H1 (cell line): ENCODE measurements around the gene RPS3. TPM values are rescaled to one million over a fixed set of nuclear protein-coding genes. Genes with fewer than 3 reads are reported as not detected.
A peak's percentile ranks its signal among the peaks of the same experiment; 100 is the strongest.

Experiments
- CTCF ChIA-PET: fragments of 300-600 bp; sonication (Branson Sonifier 250); formaldehyde crosslinking; loops from one replicate; lab custom pipeline; 2021; ENCODE audit not compliant: partially characterized antibody; lab: Charles Lee
- POLR2A ChIA-PET: fragments of 300-600 bp; sonication (Branson Sonifier 250); formaldehyde crosslinking; loops from one replicate; lab custom pipeline; 2021; ENCODE audit warnings: inconsistent platforms; ENCODE audit not compliant: partially characterized antibody; lab: Charles Lee
- DNase-seq, 2 experiments: peaks; one replicate each; pipeline versions ENCODE4 v3.0.0 to v3.0.0-alpha.2; 2010 to 2022; ENCODE audit warnings: low spot score in 2 of 2, low read depth in 1 of 2, mixed read lengths in 1 of 2
- FAIRE-seq: peaks from 2 replicates; lab custom pipeline; 2011; peaks lifted over from hg19 to GRCh38; lab: Jason Lieb, UNC
- H2AFZ ChIP-seq: 2 replicates; pipeline ENCODE4 v1.8.1; 2012; ENCODE audit warnings: low read length, inconsistent platforms
- H2AK5ac ChIP-seq: 2 replicates; pipeline ENCODE4 v1.6.1; 2013; ENCODE audit warnings: low read depth, low read length
- H2BK120ac ChIP-seq: replicated peaks from 2 replicates; pipeline ENCODE3; 2013; ENCODE audit warnings: low read depth, low read length, inconsistent platforms
- H2BK12ac ChIP-seq: 2 replicates; pipeline ENCODE4 v1.6.1; 2013; ENCODE audit warnings: low read depth, low read length
- H2BK15ac ChIP-seq: 2 replicates; pipeline ENCODE4 v1.6.1; 2013; ENCODE audit warnings: low read length
- H2BK20ac ChIP-seq: 2 replicates; pipeline ENCODE4 v1.6.1; 2013; ENCODE audit warnings: low read length
- H2BK5ac ChIP-seq: 2 replicates; pipeline ENCODE4 v1.6.1; 2013; ENCODE audit warnings: low read depth, low read length
- H3K14ac ChIP-seq: 2 replicates; pipeline ENCODE4 v1.6.1; 2013; ENCODE audit warnings: inconsistent platforms; ENCODE audit not compliant: insufficient read length
- H3K18ac ChIP-seq: 2 replicates; pipeline ENCODE4 v1.6.1; 2013; ENCODE audit warnings: low read length; ENCODE audit errors: extremely low read depth
- H3K23ac ChIP-seq: 2 replicates; pipeline ENCODE4 v1.6.1; 2013; ENCODE audit warnings: inconsistent platforms; ENCODE audit not compliant: insufficient read length
- H3K23me2 ChIP-seq: 2 replicates; pipeline ENCODE4 v1.6.1; 2013; ENCODE audit warnings: low read depth, low read length
- H3K27ac ChIP-seq: 2 replicates; pipeline ENCODE4 v1.6.1; 2011; ENCODE audit warnings: low read depth, low read length, inconsistent platforms
- H3K27me3 ChIP-seq, 4 experiments: replicated peaks in 1 of 4; 1 replicate in 1 of 4; 2 replicates in 3 of 4; pipeline versions ENCODE4 v1.6.1 to v1.8.1; 2011 to 2013; ENCODE audit warnings: low read length in 3 of 4, mild to moderate bottlenecking in 3 of 4, inconsistent platforms in 2 of 4, mixed read lengths in 2 of 4, moderate library complexity in 1 of 4; ENCODE audit not compliant: control insufficient read depth in 3 of 4, insufficient read depth in 3 of 4; ENCODE audit errors: extremely low read depth in 1 of 4
- H3K36me3 ChIP-seq, 4 experiments: 2 replicates each; pipeline versions ENCODE4 v1.6.1 to v1.8.1; 2011 to 2013; ENCODE audit warnings: mild to moderate bottlenecking in 4 of 4, low read length in 3 of 4, moderate library complexity in 2 of 4, control low read depth in 1 of 4, inconsistent platforms in 1 of 4; ENCODE audit not compliant: insufficient read depth in 4 of 4, control insufficient read depth in 2 of 4
- H3K4ac ChIP-seq: replicated peaks from 2 replicates; pipeline ENCODE3; 2013; ENCODE audit warnings: low read length, low read depth, mixed read lengths, inconsistent platforms; ENCODE audit not compliant: insufficient read length
- H3K4me1 ChIP-seq, 4 experiments: replicated peaks in 1 of 4; 1 replicate in 1 of 4; 2 replicates in 3 of 4; pipeline versions ENCODE4 v1.6.1 to v1.8.1; 2011 to 2013; ENCODE audit warnings: low read length in 3 of 4, inconsistent platforms in 2 of 4, mixed read lengths in 1 of 4; ENCODE audit not compliant: insufficient read depth in 4 of 4, control insufficient read depth in 3 of 4
- H3K4me2 ChIP-seq, 2 experiments: 2 replicates each; pipeline versions ENCODE4 v1.6.1 to v1.8.1; 2011 to 2013; ENCODE audit warnings: low read depth in 2 of 2, low read length in 2 of 2, control low read depth in 1 of 2, inconsistent platforms in 1 of 2, mild to moderate bottlenecking in 1 of 2; ENCODE audit not compliant: insufficient read depth in 1 of 2
- H3K4me3 ChIP-seq, 4 experiments: fragments of 200-600, 300-600 bp in 1 of 4; sonication (generic), shearing (Covaris generic), sonication (Bioruptor Twin) in 1 of 4; 2 replicates each; pipeline versions ENCODE4 v1.5.1 to v1.8.1; 2011 to 2016; ENCODE audit warnings: low read length in 4 of 4, low read depth in 3 of 4, control low read depth in 2 of 4, inconsistent platforms in 2 of 4, mild to moderate bottlenecking in 2 of 4, mixed read lengths in 1 of 4, moderate library complexity in 1 of 4; ENCODE audit not compliant: insufficient read depth in 2 of 4; ENCODE audit errors: extremely low read depth in 1 of 4
- H3K56ac ChIP-seq: replicated peaks from 2 replicates; pipeline ENCODE3; 2013; ENCODE audit warnings: low read depth, mild to moderate bottlenecking, mixed read lengths, low read length, inconsistent platforms; ENCODE audit not compliant: insufficient read length
- H3K79me1 ChIP-seq: 2 replicates; pipeline ENCODE4 v1.6.1; 2013; ENCODE audit warnings: low read depth, low read length, control low read depth
- H3K79me2 ChIP-seq, 2 experiments: 2 replicates each; pipeline versions ENCODE4 v1.6.1 to v1.8.1; 2012 to 2013; ENCODE audit warnings: low read length in 2 of 2, mild to moderate bottlenecking in 2 of 2, inconsistent platforms in 1 of 2; ENCODE audit not compliant: insufficient read depth in 2 of 2, control insufficient read depth in 1 of 2
- H3K9ac ChIP-seq, 4 experiments: replicated peaks in 1 of 4; 1 replicate in 1 of 4; 2 replicates in 3 of 4; pipeline versions ENCODE4 v1.6.1 to v1.8.1; 2011 to 2013; ENCODE audit warnings: low read depth in 3 of 4, low read length in 3 of 4, control low read depth in 2 of 4, mild to moderate bottlenecking in 2 of 4, moderate library complexity in 2 of 4, inconsistent platforms in 1 of 4; ENCODE audit errors: extremely low read depth in 1 of 4
- H3K9me3 ChIP-seq, 2 experiments: 2 replicates each; pipeline versions ENCODE4 v1.6.1 to v1.8.1; 2012 to 2013; ENCODE audit warnings: mild to moderate bottlenecking in 2 of 2, moderate library complexity in 2 of 2, control low read depth in 1 of 2, inconsistent platforms in 1 of 2, low read depth in 1 of 2, low read length in 1 of 2, mixed read lengths in 1 of 2; ENCODE audit not compliant: insufficient read depth in 2 of 2
- H4K20me1 ChIP-seq, 2 experiments: replicated peaks in 1 of 2; 2 replicates each; pipeline versions ENCODE3 to v1.8.1; 2011 to 2013; ENCODE audit warnings: inconsistent platforms in 2 of 2, low read length in 2 of 2, mild to moderate bottlenecking in 1 of 2; ENCODE audit not compliant: insufficient read depth in 2 of 2, control insufficient read depth in 1 of 2
- H4K5ac ChIP-seq: 2 replicates; pipeline ENCODE4 v1.6.1; 2013; ENCODE audit warnings: low read length, low read depth, mixed read lengths, inconsistent platforms; ENCODE audit not compliant: insufficient read length
- H4K8ac ChIP-seq: 2 replicates; pipeline ENCODE4 v1.8.0; 2013; ENCODE audit warnings: mild to moderate bottlenecking, moderate library complexity, low read length, inconsistent platforms; ENCODE audit not compliant: insufficient read depth; ENCODE audit errors: extremely low read depth
- H4K91ac ChIP-seq: replicated peaks from 2 replicates; pipeline ENCODE3; 2013; ENCODE audit warnings: low read length, mixed read lengths, inconsistent platforms; ENCODE audit not compliant: insufficient read length
- CHD1 ChIP-seq: IDR thresholded peaks from 2 replicates; pipeline ENCODE4 v1.6.1; 2012; ENCODE audit warnings: low read depth, low read length, improper control_type of control experiment
- EZH2 ChIP-seq: fragments of 200-600 bp; sonication (generic); IDR thresholded peaks from 2 replicates; pipeline ENCODE4 v1.7.1; 2012; ENCODE audit warnings: low read depth, mild to moderate bottlenecking, moderate library complexity, low read length, inconsistent platforms; ENCODE audit not compliant: severe bottlenecking
- HDAC2 ChIP-seq, 2 experiments: fragments of 300-600 bp in 1 of 2; sonication (generic) in 1 of 2; IDR thresholded peaks; 2 replicates each; pipeline ENCODE4 v1.6.1; 2011 to 2012; ENCODE audit warnings: low read depth in 2 of 2, low read length in 2 of 2, mild to moderate bottlenecking in 2 of 2, moderate library complexity in 2 of 2, borderline replicate concordance in 1 of 2, inconsistent platforms in 1 of 2
- JUND ChIP-seq: IDR thresholded peaks from 2 replicates; pipeline ENCODE4 v1.6.1; 2011; ENCODE audit warnings: mild to moderate bottlenecking, improper control_type of control experiment, low read length
- POLR2A ChIP-seq, 2 experiments: IDR thresholded peaks; 1 replicate in 1 of 2; 2 replicates in 1 of 2; pipeline ENCODE4 v1.6.1; 2011; ENCODE audit warnings: low read depth in 2 of 2, low read length in 2 of 2, mild to moderate bottlenecking in 2 of 2; ENCODE audit errors: control extremely low read depth in 1 of 2
- RXRA ChIP-seq: IDR thresholded peaks from 2 replicates; pipeline ENCODE4 v1.6.1; 2011; ENCODE audit warnings: low read depth, mild to moderate bottlenecking, low read length, moderate library complexity; ENCODE audit not compliant: insufficient read depth
- SP1 ChIP-seq: IDR thresholded peaks from 2 replicates; pipeline ENCODE4 v1.6.1; 2011; ENCODE audit warnings: low read depth, low read length
- WGBS, 2 experiments: shearing (Covaris generic) in 1 of 2; methylation state at CpG; one replicate each; pipeline versions ENCODE4 v1.1.6 to v1.1.7; 2013 to 2015; ENCODE audit warnings: low lambda C conversion rate in 2 of 2, mixed read lengths in 2 of 2, inconsistent platforms in 1 of 2, low coverage in 1 of 2, missing lambda C conversion rate in 1 of 2; ENCODE audit not compliant: insufficient replicate concordance in 2 of 2, insufficient coverage in 1 of 2, insufficient read length in 1 of 2; ENCODE audit errors: extremely low coverage in 1 of 2, missing lambda C conversion rate in 1 of 2; 5-methylcytosine and 5-hydroxymethylcytosine counted together
- long read RNA-seq, 2 experiments: library from RNA in 1 of 2; library from capped mRNA in 1 of 2; stranded (forward); transcript quantifications; one replicate each; pipeline ENCODE4 v2.0.0, GENCODE V29; 2021; ENCODE audit warnings: inconsistent platforms in 1 of 2
- polyA minus RNA-seq, 3 experiments: library from RNA; depleted of rRNA, polyadenylated mRNA; stranded (reverse); fragments of >200 nt; gene quantifications; 1 replicate in 2 of 3; 2 replicates in 1 of 3; pipeline ENCODE4 v1.2.3, GENCODE V29; 2011
- polyA plus RNA-seq, 7 experiments: library from polyadenylated mRNA; depleted of rRNA in 3 of 7; stranded (reverse) in 5 of 7; unstranded in 2 of 7; fragments of >200 nt in 5 of 7; fragments of 200-250 nt in 2 of 7; gene quantifications; 1 replicate in 5 of 7; 2 replicates in 1 of 7; 4 replicates in 1 of 7; pipeline versions ENCODE4 v1.2.1 to v1.2.3, GENCODE V29; 2011 to 2013; ENCODE audit warnings: missing spikeins in 2 of 7, mixed read lengths in 2 of 7
- total RNA-seq: library from RNA; stranded (reverse); fragmentation: NEBNext Ultra II Directional; extraction: Animal tissue kit (Norgen Biotek cat#: 25700); gene quantifications from 2 replicates; pipeline ENCODE4 v1.2.1, GENCODE V29; 2021

Gene RPS3
- 3,813 and 3,882 TPM in 2 replicates for total RNA-seq
- 4,194 and 5,088 TPM in 2 replicates for polyA plus RNA-seq (2011; rRNA removed)
- polyA plus RNA-seq (2011; cell fraction: cytosol; rRNA removed) = 5,780 TPM
- 3,386 TPM for polyA plus RNA-seq (2011; cell fraction: nucleus; rRNA removed)
- polyA plus RNA-seq (2012, experiment 1 of 2) = 4,233 to 5,711 TPM (median 5,025 TPM) in 4 replicates
- polyA plus RNA-seq (2012, experiment 2 of 2) = 24,266 TPM
- polyA plus RNA-seq (2013, experiment 1 of 2) = 5,747 TPM
- polyA plus RNA-seq (2013, experiment 2 of 2) = 5,667 TPM
- polyA minus RNA-seq (2011; rRNA and poly(A)+ RNA removed) = 985 and 1,133 TPM in 2 replicates
- polyA minus RNA-seq (2011; cell fraction: cytosol; rRNA and poly(A)+ RNA removed) = 694 TPM
- polyA minus RNA-seq (2011; cell fraction: nucleus; rRNA and poly(A)+ RNA removed) = 657 TPM
- long read RNA-seq, experiment 1, transcript RPS3-217 (7 exons, 2,097 nt) = major isoform, 1,399 of 2,122 reads
- long read RNA-seq, experiment 1, transcript RPS3-203 (6 exons, 866 nt) = minor isoform, 51 of 2,122 reads
- long read RNA-seq, experiment 1, partial matches to known transcripts = 615 of 2,122 reads
- long read RNA-seq, experiment 1, other reads (novel, unspliced or antisense) = 51 of 2,122 reads
- long read RNA-seq, experiment 2, transcript RPS3-217 (7 exons, 2,097 nt) = major isoform, 4,325 of 4,403 reads
- long read RNA-seq, experiment 2, transcript RPS3-216 (7 exons, 796 nt) = minor isoform, 7 of 4,403 reads
- long read RNA-seq, experiment 2, transcript RPS3-203 (6 exons, 866 nt) = minor isoform, 5 of 4,403 reads
- long read RNA-seq, experiment 2, partial matches to known transcripts = 36 of 4,403 reads
- long read RNA-seq, experiment 2, other reads (novel, unspliced or antisense) = 27 of 4,403 reads

DNA sequence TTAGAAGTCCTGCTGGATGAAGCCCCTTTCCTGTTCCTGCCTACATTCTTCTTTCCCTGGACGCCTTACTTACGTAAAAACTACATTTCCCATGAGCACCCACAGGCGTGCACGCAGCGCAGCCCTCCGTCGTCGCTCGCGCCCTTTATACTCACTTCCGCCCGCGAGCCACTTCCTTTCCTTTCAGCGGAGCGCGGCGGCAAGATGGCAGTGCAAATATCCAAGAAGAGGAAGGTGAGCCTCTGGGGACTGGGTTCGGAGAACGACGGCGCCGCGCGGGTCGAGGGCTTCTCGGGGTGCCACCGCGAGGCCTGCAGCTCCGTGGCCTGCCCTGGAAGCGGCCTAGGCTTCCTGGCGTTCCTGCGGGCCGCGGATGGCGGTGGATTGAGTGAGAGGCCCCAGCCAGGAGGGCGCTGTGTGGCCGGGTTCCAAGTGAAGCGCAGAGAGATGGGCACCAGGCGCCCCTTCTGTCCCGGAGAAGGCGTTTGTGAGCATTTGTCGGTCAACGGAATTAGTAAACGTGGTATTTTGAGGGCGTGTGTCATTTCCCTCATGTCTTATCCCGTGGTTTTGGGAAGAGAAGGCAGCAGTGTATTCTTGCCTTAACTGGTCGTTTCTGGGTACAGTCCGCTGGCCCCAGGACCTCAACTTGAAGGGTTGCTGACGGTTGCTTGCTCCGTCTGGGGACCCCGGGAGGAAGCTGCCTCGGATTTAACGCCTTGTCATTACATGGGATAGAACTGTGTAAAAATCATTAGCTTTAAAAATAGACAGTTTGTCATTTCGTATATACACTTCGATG, at the start of gene RPS3:
RPS3 (plus strand) TSS at position 175 of the 802 bp plus-strand sequence; CDS start at position 205, 30 bp downstream.
- H4K20me1 ChIP-seq = peaks cover 28 to 38% of the 10 kb centered on the region in 2 experiments
- peak within 1 kb of the TSS; percentile 94 for H3K18ac ChIP-seq
- H3K27me3 ChIP-seq = no peaks in the 10 kb centered on the region
- peak within 1 kb of the TSS; percentile 82 to 93 for H3K4me2 ChIP-seq
- H3K9ac ChIP-seq = peak within 1 kb of the TSS; percentile 82 to 100 (median 98)
- H3K23ac ChIP-seq = no peak within 1 kb of the TSS
- peaks cover 29 to 53% of the 10 kb centered on the region in 2 experiments for H3K79me2 ChIP-seq
- peaks cover 30 to 44% (median 39%) of the 10 kb centered on the region in 4 experiments for H3K36me3 ChIP-seq
- no peak within 1 kb of the TSS for H3K14ac ChIP-seq
- peaks cover 0 to 9% (median 4%) of the 10 kb centered on the region in 4 experiments; a peak in 6 of 7 replicates for H3K4me1 ChIP-seq
- H3K4me3 ChIP-seq = peak within 1 kb of the TSS; percentile 86 to 100 (median 99)
- no peak within 1 kb of the TSS for H2BK20ac ChIP-seq
- H2BK5ac ChIP-seq = peak within 1 kb of the TSS; percentile 90
- peaks cover 7% of the 10 kb centered on the region for H3K23me2 ChIP-seq
- WGBS, 2 experiments = 1% methylated on average over 55 of the region's 55 CpGs; no CpG with 5 or more reads in 1 of the 2 experiments
- DNase-seq (peak; percentile 80 to 90), FAIRE-seq (no peak)
- H3K4ac ChIP-seq = peak within 1 kb of the TSS; percentile 69
- peak within 1 kb of the TSS; percentile 97 for H3K27ac ChIP-seq
- ChIA-PET POLR2A (interaction anchor here (0.5 to 20.0 kb wide), 43 partner anchors 4 to 1659 kb away, joined by 3 to 570 read pairs (median 6); partner anchors contain the start of genes GDPD5, KLHL35, RPS3 and SERPINH1), CTCF (interaction anchor here (0.8 to 4.5 kb wide), 12 partner anchors 9 to 154 kb away, joined by 3 to 20 read pairs (median 4); no protein-coding TSS in a partner anchor)
- H2AK5ac ChIP-seq = peak within 1 kb of the TSS; percentile 89
- H3K56ac ChIP-seq = no peak within 1 kb of the TSS
- H2BK15ac ChIP-seq = 0 out of 2 replicates have a peak within 1 kb of the TSS, but pooled peaks have one; percentile 22
- no peak within 1 kb of the TSS for H2AFZ ChIP-seq
- H4K5ac ChIP-seq = peak within 1 kb of the TSS; percentile 74
- peak within 1 kb of the TSS; percentile 99; the same call in 1 of the 2 replicates for H4K8ac ChIP-seq
- peak within 1 kb of the TSS; percentile 81 for H4K91ac ChIP-seq
- no peak within 1 kb of the TSS for H2BK120ac ChIP-seq
- H3K79me1 ChIP-seq = peaks cover 8% of the 10 kb centered on the region; the same call in 1 of the 2 replicates
- H3K9me3 ChIP-seq = no peaks in the 10 kb centered on the region
- no peak within 1 kb of the TSS; the same call in 1 of the 2 replicates for H2BK12ac ChIP-seq
- TF ChIP-seq POLR2A (IDR thresholded peaks at IDR 0.05; ENCODE audit: control extremely low read depth in 1 of 2, low read depth in 2 of 2, low read length in 2 of 2) = peak; percentile 99
- no peak for TF ChIP-seq RXRA
- TF ChIP-seq HDAC2 (IDR thresholded peaks at IDR 0.05; ENCODE audit: borderline replicate concordance in 1 of 2, low read depth in 2 of 2, low read length in 2 of 2) = no peak
- peak; percentile 76 for TF ChIP-seq CHD1
- peak; percentile 36; the same call in 1 of the 2 replicates for TF ChIP-seq JUND
- peak; percentile 57 for TF ChIP-seq SP1
- no peak for TF ChIP-seq EZH2
